Stomach (tissue), 4 donors: ENCODE measurements around the gene SUN5.

Experiments used
- CTCF ChIP-seq, 7 experiments: fragments of 450-650 bp in 4 of 7; fragments of 200-600 bp in 3 of 7; sonication (generic) in 3 of 7; IDR thresholded peaks; one replicate each; pipeline ENCODE4 v1.5.1; 2016 to 2019; ENCODE audit warnings: antibody characterized with exemption in 7 of 7, control low read depth in 2 of 7, mild to moderate bottlenecking in 1 of 7
- POLR2A ChIP-seq, 4 donors: fragments of 450-650 bp; IDR thresholded peaks; one replicate each; pipeline ENCODE4 v1.6.1; 2016; ENCODE audit warnings: antibody characterized with exemption in 4 of 4, control low read depth in 2 of 4, mild to moderate bottlenecking in 1 of 4, moderate library complexity in 1 of 4
- POLR2AphosphoS5 ChIP-seq, 3 donors: sonication (generic); formaldehyde crosslinking; IDR thresholded peaks; one replicate each; pipeline ENCODE4 v1.6.1; 2016; ENCODE audit warnings: antibody characterized with exemption in 3 of 3

DNA sequence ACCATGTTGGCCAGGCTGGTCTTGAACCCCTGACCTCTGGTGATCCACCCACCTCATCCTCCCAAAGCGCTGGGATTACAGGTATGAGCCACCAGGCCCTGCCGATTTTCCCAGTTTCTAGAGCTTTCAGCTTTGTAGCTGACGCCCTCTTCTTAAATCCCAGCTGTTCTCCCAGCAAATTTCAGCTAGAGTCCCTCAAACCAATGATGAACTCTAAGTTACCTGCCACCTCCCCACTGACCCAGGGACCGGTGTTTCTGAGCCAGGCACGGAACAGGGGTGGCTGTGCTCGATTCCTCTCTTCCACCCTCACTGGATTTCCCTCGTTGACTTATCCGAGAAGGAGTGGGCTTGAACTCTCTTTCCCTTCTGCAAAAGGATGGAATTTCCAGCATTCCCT, 39.1 kb downstream of the SUN5 start:
- TF ChIP-seq POLR2A (IDR thresholded peaks at IDR 0.05) (no peak), CTCF (IDR thresholded peaks at IDR 0.05) (no peak), POLR2AphosphoS5 (IDR thresholded peaks at IDR 0.05) (no peak)
